GM12875 (cell line): Measurements from ENCODE around the gene ASTN2.

ENCODE experiments used
- H3K4me3 ChIP-seq: one replicate; pipeline ENCODE4 v1.5.1; 2011; ENCODE audit warnings: low read depth, low read length, control low read depth
- TF ChIP-seq, protein P1 (sequence below): IDR thresholded peaks from 2 replicates; pipeline ENCODE4 v1.5.1; 2011; ENCODE audit warnings: low read depth, mild to moderate bottlenecking, control low read depth, inconsistent platforms, low read length, moderate library complexity, borderline replicate concordance; ENCODE audit not compliant: insufficient read depth

The ASTN2 gene

DNA sequence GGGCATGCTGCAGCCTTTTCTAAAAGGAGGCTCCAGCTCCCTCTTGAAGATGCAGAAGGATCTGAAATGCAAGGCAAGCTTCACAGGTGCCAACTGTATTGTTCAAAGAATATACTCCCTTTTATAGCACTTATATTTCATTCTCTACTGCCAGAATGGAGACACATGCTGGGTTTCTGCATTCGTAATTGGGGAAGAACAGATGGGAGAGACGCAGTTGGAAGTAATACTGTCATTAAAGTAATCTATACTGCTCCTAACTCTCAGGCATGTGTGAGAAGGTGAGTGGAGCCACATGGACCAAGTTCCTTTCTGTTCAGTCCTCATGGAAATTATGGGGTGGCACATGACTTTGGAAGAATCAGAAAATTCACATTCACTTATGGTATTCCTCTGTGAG is 501.3 kb downstream of the ASTN2 start:
- no peak overlapping the region for H3K4me3 ChIP-seq
- TF ChIP-seq, protein P1, sequence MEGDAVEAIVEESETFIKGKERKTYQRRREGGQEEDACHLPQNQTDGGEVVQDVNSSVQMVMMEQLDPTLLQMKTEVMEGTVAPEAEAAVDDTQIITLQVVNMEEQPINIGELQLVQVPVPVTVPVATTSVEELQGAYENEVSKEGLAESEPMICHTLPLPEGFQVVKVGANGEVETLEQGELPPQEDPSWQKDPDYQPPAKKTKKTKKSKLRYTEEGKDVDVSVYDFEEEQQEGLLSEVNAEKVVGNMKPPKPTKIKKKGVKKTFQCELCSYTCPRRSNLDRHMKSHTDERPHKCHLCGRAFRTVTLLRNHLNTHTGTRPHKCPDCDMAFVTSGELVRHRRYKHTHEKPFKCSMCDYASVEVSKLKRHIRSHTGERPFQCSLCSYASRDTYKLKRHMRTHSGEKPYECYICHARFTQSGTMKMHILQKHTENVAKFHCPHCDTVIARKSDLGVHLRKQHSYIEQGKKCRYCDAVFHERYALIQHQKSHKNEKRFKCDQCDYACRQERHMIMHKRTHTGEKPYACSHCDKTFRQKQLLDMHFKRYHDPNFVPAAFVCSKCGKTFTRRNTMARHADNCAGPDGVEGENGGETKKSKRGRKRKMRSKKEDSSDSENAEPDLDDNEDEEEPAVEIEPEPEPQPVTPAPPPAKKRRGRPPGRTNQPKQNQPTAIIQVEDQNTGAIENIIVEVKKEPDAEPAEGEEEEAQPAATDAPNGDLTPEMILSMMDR = no peak

DNA sequence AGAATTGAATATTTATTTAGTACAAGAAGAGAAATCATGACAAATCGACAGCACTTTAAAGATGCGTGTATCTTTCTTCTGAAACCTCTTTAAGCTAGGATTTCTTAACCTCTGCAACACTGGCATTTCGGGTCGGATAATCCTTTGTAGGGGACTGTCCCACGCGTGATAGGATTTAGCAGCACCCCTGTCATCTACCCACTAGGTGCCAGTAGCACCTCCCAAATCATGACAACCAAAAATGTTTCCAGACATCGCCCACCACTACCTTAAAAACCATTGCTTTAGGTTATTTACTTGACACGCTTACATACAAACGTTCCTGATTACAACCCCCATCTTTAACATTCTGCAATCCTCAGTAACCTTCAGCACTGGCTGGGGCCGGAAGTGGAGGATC is 504.7 kb downstream of the ASTN2 start:
- TF ChIP-seq, protein P1 = peak; percentile 8; the same call in 1 of the 2 replicates

DNA sequence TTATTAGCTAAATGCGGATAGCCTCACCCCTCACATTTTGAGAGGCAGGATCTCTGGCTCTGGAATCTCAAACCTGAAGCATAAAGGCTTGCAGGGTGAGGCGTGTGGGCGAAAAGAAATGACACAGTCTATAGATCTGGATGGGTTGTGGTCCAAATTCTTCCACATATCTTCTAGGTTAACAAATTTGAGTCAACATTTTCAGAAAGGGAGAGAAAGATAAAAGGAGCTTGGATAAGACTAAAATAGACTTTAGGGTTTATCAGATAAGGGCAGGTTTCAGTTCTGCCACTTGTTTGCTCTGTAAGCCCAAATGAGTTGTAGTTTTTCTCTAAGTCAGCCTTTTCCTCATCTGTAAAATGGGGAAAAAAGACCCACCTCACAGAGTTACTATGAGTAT is 506.9 kb downstream of the ASTN2 start:
- TF ChIP-seq, protein P1 = no peak
- no peak overlapping the region for H3K4me3 ChIP-seq

More for the DNA sequence above, 504.7 kb downstream of the ASTN2 start:
- H3K4me3 ChIP-seq = no peak overlapping the region

DNA sequence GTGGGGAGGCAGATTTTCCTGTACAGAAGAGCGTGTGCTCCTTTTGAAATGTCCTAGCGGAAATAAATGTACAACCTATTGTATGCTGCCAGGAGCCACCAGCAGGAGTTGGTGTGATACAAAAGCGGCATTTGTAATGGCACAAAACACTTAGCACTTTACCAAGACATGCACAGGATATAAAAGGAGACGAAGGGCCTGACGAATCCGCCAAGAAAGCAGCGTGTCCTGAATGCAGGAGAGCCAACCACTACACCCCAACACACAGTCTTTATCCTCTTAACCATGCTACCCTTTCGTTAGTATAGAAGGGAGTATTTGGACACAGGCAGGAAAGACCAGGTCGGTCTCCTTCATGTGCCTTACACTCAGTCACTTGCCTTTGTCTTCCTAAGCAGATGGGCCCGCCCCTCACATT is 509.7 kb downstream of the ASTN2 start:
- TF ChIP-seq, protein P1 = no peak
- no peak overlapping the region for H3K4me3 ChIP-seq

DNA sequence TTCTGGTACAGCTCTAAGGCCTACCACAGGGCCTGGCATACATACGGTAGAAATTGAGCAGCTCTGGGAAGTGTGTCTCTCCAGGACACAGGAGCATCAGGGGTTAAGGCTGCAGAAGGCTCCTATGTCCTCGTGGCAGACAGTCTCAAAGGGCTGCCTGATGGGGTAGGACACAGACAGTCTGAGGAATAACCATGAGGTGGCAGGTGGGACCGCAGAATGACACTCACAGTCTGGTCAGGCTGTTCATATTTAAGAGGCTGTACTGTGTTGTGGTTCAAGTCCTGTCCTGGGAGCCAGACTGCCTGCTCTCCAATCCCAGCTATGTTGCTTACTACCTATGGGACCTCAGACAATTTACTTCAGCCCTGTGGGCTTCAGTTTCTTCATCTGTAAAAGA is 510.7 kb downstream of the ASTN2 start:
- H3K4me3 ChIP-seq = no peak overlapping the region
- TF ChIP-seq, protein P1 = no peak

DNA sequence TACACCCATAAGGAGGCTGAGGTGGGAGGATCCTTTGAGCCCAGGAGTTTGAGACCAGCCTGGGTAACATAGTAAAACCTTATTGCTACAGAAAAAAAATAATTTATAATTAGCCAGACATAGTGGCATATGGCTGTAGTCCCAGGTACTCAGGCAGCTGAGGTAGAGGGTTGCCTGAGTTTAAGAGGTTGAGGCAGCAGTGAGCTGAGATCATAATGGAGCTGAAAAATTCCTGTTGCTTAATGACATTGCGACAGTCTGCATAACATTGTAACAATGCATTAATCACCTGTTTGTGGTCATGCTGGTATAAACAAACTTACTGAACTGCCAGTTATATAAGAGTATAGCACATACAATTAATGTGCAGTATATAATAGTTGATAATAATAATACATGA is 513.6 kb downstream of the ASTN2 start:
- TF ChIP-seq, protein P1 = no peak
- no peak overlapping the region for H3K4me3 ChIP-seq

DNA sequence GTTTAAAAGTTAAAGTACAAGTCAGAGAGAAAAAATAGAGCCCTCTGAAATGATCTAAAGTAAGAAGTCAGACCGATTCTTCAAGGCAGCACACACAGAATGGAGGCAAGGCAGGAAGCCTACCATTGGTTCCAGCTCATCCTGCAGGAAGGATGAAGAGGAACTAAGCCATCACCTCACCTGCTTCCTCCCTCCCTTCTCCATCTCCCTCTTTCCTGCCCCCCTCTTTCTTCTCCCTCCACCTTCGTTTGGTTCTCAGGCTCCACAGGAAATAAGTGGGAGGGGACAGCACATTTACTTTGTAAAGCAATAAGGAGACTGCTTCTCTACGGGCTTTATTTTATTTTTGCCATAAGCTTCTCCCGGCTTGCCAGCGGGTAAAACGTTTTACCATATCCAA is 514.3 kb downstream of the ASTN2 start:
- H3K4me3 ChIP-seq = no peak overlapping the region
- TF ChIP-seq, protein P1 = no peak
